ENCODE data around the gene BRD4. TPM values are rescaled to one million over a fixed set of nuclear protein-coding genes. Genes with fewer than 3 reads are reported as not detected.
A peak's percentile ranks its signal among the peaks of the same experiment; 100 is the strongest.

BRD4 gene
- total RNA-seq, 1 donor from 2014 or later, result 143 TPM

DNA sequence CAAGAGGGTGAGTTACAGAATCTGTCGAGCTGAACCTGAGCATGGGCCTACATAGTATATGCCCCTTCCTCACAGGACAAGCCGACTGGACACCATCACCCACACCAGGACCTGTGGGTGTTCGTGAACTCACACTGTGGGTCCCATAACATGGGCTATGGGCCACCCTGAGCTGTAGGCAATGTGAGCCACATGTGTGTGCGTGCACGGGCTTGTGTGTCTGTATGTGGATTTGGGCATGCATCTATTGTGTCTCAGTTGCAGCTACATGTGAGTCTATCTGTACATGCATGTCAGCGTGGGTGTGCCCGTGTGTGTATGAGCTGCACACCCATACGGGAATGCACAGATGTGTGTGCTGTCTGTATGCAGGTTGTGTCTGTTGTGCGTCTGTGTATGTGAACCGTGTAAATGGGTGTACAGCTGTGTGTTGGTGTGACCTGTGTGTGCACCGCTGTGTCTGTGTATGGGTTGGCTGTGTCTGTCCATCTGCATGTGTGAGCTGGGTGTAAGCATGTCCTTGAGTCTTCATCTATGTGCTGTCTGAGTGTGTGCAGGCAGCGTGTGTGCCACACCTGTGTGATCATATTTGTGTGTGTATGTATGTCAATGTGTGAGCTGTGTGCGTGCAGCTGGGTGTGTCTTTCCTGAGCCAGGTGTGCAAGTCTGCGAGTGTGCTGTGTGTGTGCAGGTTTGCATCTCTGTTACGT, 133.2 kb downstream of the BRD4 start:
- DNase-seq (ENCODE audit: extremely low spot score, unreplicated experiment), result no peak
- Mint-ChIP-seq H3K4me1 (ENCODE audit: unreplicated experiment) (peaks cover 35% of the 10 kb centered on the region), H3K9me3 (ENCODE audit: unreplicated experiment) (no peaks in the 10 kb centered on the region)

DNA sequence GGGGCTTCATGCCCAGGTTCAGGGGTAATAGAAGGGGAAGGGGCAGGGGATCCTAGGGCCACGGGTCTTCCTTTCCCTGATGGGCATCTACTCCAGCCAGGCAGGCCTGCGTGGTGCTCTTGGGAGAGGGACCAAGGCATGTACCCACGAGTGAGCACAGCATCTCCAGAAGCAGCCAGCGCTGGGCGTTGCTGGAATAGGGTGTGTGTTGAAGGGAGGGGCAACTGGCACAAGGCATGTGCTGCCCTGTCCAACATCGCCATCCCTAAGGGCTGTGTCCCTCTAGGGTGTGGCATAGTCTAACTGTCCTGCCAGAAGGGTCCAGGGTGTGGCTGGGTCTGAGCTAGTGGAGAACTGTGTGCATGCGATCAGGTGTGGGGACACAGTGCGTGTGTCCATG, 134.4 kb downstream of the BRD4 start:
- TF ChIP-seq, protein P1, sequence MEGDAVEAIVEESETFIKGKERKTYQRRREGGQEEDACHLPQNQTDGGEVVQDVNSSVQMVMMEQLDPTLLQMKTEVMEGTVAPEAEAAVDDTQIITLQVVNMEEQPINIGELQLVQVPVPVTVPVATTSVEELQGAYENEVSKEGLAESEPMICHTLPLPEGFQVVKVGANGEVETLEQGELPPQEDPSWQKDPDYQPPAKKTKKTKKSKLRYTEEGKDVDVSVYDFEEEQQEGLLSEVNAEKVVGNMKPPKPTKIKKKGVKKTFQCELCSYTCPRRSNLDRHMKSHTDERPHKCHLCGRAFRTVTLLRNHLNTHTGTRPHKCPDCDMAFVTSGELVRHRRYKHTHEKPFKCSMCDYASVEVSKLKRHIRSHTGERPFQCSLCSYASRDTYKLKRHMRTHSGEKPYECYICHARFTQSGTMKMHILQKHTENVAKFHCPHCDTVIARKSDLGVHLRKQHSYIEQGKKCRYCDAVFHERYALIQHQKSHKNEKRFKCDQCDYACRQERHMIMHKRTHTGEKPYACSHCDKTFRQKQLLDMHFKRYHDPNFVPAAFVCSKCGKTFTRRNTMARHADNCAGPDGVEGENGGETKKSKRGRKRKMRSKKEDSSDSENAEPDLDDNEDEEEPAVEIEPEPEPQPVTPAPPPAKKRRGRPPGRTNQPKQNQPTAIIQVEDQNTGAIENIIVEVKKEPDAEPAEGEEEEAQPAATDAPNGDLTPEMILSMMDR (IDR thresholded peaks at IDR 0.05), result no peak
- peaks cover 35% of the 10 kb centered on the region for H3K4me1 Mint-ChIP-seq (ENCODE audit: unreplicated experiment)
- H3K36me3 Mint-ChIP-seq (ENCODE audit: unreplicated experiment), result peaks cover 5% of the 10 kb centered on the region
- no peaks in the 10 kb centered on the region for H3K9me3 Mint-ChIP-seq (ENCODE audit: unreplicated experiment)
- H3K27me3 Mint-ChIP-seq (ENCODE audit: unreplicated experiment), result no peaks in the 10 kb centered on the region
- no peak for DNase-seq (ENCODE audit: extremely low spot score, unreplicated experiment)
- peak overlapping the region; percentile 78 for H3K4me3 Mint-ChIP-seq (ENCODE audit: unreplicated experiment)
- H3K27ac Mint-ChIP-seq (ENCODE audit: unreplicated experiment), result peak overlapping the region; percentile 21

More for the DNA sequence above, 133.2 kb downstream of the BRD4 start:
- peak overlapping the region; percentile 75 for H3K27ac Mint-ChIP-seq (ENCODE audit: unreplicated experiment)
- no peaks in the 10 kb centered on the region for H3K27me3 Mint-ChIP-seq (ENCODE audit: unreplicated experiment)
- H3K4me3 Mint-ChIP-seq (ENCODE audit: unreplicated experiment), result peak overlapping the region; percentile 78
- TF ChIP-seq, protein P1 (IDR thresholded peaks at IDR 0.05), result no peak
- H3K36me3 Mint-ChIP-seq (ENCODE audit: unreplicated experiment), result peaks cover 3% of the 10 kb centered on the region

GRCh38 chr19:15197275-15197941, 134.9 kb downstream of the BRD4 start:
- TF ChIP-seq, protein P1 (IDR thresholded peaks at IDR 0.05), result no peak
- Mint-ChIP-seq H3K4me1 (ENCODE audit: unreplicated experiment) (peaks cover 35% of the 10 kb centered on the region), H3K9me3 (ENCODE audit: unreplicated experiment) (no peaks in the 10 kb centered on the region), H3K27me3 (ENCODE audit: unreplicated experiment) (no peaks in the 10 kb centered on the region), H3K27ac (ENCODE audit: unreplicated experiment) (peak overlapping the region; percentile 41), H3K4me3 (ENCODE audit: unreplicated experiment) (peak overlapping the region; percentile 10), H3K36me3 (ENCODE audit: unreplicated experiment) (peaks cover 5% of the 10 kb centered on the region)
- DNase-seq (ENCODE audit: extremely low spot score, unreplicated experiment), result no peak

DNA sequence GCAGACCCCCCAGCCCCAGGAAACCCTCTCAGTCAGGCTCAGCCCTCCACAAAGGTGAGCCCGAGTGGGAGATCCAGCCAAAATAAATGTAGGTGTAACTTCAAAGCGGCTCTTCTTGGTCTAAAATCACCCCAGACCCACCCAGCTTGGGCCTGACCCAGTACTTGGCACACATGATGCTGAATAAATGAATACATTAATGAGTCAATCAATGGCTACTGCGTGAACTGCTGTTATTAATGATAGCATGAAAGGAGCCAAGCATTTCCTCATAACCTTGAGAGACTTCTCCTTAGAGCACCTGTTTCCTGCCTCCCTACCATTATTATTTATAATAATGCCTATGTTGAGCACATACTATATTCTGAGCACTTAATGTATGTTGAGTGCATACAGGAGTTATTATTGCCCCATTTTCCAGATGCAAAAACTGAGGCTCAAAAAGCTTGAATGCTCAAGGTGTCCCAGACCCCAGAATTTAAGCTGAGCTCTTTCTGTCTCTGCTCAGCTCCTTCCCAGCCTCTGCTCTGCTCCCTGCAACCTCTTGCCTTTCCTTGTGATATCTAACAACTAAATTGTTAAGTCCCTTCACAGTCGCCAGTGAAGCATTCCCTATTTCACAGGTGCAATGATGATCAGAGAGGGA, 135.9 kb downstream of the BRD4 start:
- Mint-ChIP-seq H3K4me3 (ENCODE audit: unreplicated experiment) (peak overlapping the region; percentile 14), H3K27ac (ENCODE audit: unreplicated experiment) (peak overlapping the region; percentile 41), H3K4me1 (ENCODE audit: unreplicated experiment) (peaks cover 35% of the 10 kb centered on the region), H3K36me3 (ENCODE audit: unreplicated experiment) (peaks cover 11% of the 10 kb centered on the region), H3K27me3 (ENCODE audit: unreplicated experiment) (no peaks in the 10 kb centered on the region), H3K9me3 (ENCODE audit: unreplicated experiment) (no peaks in the 10 kb centered on the region)
- DNase-seq (ENCODE audit: extremely low spot score, unreplicated experiment), result no peak
- TF ChIP-seq, protein P1 (IDR thresholded peaks at IDR 0.05), result no peak

Measured in osteocyte (in vitro differentiated cells).